Activated naive CD4-positive, alpha-beta T cell treated with anti-CD3 and anti-CD28 coated beads, Interleukin-2, amount 50 U/mL, for 72 hours (primary cell): ENCODE results near the gene DENND10. TPM values are rescaled to one million over a fixed set of nuclear protein-coding genes. Genes with fewer than 3 reads are reported as not detected.
"Not testable (repeated sequence)": the region's sequence is repeated elsewhere in the genome, so short reads cannot be mapped to it uniquely, and the experiment has no call there.

Experiments used
- ATAC-seq, 2 donors: fragments of 150-1000 bp; cut with Tn5 transposase; 2 replicates each; pipeline ENCODE4 v1.10.0; 2021; ENCODE audit warnings: mild to moderate bottlenecking in 2 of 2, moderate library complexity in 2 of 2
- DNase-seq, 2 donors: peaks; one replicate each; pipeline ENCODE4 v3.0.0; 2021 to 2022; ENCODE audit warnings: low spot score in 2 of 2
- H3K27ac Mint-ChIP-seq, 2 donors: one replicate each; pipeline ENCODE4 v1.8.0; 2022; ENCODE audit warnings: mild to moderate bottlenecking in 2 of 2, mixed read lengths in 2 of 2
- H3K36me3 Mint-ChIP-seq, 2 donors: one replicate each; pipeline ENCODE4 v1.8.0; 2022; ENCODE audit warnings: mixed read lengths in 2 of 2
- H3K9me3 Mint-ChIP-seq, 2 donors: one replicate each; pipeline ENCODE4 v1.8.0; 2022; ENCODE audit warnings: mixed read lengths in 2 of 2
- total RNA-seq, 2 donors: library from RNA; stranded (reverse); gene quantifications; one replicate each; pipeline ENCODE4 v1.2.3, GENCODE V29; 2022

DENND10 gene
- total RNA-seq, 2 donors from 2014 or later, result 10.3 to 23.0 TPM

GRCh38 chr10:119090026-119090795 lies 13.7 kb upstream of the DENND10 start:
- Mint-ChIP-seq H3K9me3 (no peaks in the 10 kb centered on the region), H3K27ac (peak overlapping the region in 1 of 2 donors; percentile 37), H3K36me3 (no peaks in the 10 kb centered on the region)
- DNase-seq, result peak; percentile 14 to 39
- ATAC-seq, result peak; percentile 77 to 89

DNA sequence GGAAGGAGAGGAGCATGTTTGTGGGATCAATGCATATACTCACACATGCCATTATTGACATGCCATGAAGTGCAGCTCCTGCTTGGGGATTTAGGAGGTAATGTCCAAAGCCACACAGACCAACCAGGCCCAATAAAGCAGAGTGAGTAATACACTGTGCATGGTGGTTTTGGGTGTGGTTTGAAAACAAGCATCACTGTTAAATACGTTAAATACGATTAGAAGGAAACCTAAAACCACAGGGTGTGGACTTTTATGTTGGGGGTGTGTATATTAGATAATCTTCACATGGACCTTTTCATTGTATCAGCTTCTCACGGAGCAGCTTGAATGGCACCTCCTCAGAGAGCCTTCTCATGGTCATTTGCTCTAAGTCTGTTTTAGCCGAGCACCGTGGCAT lies 12.9 kb upstream of the DENND10 start:
- ATAC-seq (peak; percentile 60 to 80), DNase-seq (peak in 1 of 2 donors; percentile 38)
- no peaks in the 10 kb centered on the region for H3K9me3 Mint-ChIP-seq
- no peak overlapping the region for H3K27ac Mint-ChIP-seq
- H3K36me3 Mint-ChIP-seq, result no peaks in the 10 kb centered on the region

DNA sequence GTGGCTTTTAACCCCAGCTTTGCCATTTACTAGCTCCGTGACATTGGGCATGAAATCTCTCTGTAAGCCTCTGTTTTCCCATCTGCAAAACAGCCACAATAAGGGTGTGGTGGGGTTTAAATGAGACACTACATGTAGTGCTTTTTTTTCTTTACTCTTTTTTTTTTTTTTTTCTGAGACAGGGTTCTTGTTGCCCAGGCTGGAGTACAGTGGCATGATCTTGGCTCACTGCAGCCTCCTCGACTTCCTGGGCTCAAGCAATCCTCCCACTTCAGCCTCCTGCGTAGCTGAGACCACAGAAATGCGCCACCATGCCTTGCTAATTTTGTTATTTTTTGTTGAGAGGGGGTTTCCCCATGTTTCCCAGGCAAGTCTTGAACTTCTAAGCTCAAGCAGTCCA lies 8.3 kb upstream of the DENND10 start:
- DNase-seq (peak in 1 of 2 donors; percentile 28), ATAC-seq (no peak)
- no peaks in the 10 kb centered on the region for H3K9me3 Mint-ChIP-seq
- H3K36me3 Mint-ChIP-seq, result no peaks in the 10 kb centered on the region
- peak overlapping the region in 1 of 2 donors; percentile 8 for H3K27ac Mint-ChIP-seq

DNA sequence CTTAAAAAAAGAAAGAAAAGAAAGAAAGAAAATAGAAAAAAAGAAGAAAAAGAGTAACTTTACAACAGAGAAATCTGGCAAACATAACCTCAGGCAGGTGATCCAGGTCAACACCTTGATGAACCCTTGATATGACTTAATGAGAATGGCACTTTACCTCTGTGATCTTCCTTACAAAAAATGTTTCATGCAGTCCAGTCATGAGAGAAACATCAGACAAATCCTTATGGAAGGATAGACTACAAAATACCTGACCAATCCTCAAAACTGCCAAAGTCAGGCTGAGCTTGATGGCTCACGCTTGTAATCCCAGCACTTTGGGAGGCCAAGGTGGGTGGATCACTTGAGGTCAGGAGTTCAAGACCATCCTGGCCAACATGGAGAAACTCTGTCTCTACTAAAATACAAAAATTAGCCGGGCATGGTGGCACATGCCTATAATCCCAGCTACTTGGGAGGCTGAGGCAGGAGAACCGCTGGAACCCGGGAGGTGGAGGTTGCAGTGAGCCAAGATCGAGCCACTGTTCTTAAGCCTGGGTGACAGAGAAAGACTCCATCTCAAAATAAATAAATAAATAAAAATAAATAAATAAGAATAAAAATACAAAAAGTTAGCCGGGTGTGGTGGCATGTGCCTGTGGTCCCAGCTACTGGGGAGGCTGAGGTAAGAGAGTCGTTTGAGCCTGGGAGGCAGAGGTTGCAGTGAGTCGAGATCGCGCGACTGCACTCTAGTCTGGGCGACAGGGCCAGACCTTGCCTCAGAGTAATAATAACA lies 7.1 kb upstream of the DENND10 start:
- not testable (repeated sequence) for H3K36me3 Mint-ChIP-seq, H3K9me3 Mint-ChIP-seq, DNase-seq, ATAC-seq, H3K27ac Mint-ChIP-seq

GRCh38 chr10:119098576-119098975 lies 5.3 kb upstream of the DENND10 start:
- DNase-seq (no peak), ATAC-seq (no peak)
- H3K27ac Mint-ChIP-seq, result no peak overlapping the region
- no peaks in the 10 kb centered on the region for H3K36me3 Mint-ChIP-seq
- no peaks in the 10 kb centered on the region for H3K9me3 Mint-ChIP-seq

DNA sequence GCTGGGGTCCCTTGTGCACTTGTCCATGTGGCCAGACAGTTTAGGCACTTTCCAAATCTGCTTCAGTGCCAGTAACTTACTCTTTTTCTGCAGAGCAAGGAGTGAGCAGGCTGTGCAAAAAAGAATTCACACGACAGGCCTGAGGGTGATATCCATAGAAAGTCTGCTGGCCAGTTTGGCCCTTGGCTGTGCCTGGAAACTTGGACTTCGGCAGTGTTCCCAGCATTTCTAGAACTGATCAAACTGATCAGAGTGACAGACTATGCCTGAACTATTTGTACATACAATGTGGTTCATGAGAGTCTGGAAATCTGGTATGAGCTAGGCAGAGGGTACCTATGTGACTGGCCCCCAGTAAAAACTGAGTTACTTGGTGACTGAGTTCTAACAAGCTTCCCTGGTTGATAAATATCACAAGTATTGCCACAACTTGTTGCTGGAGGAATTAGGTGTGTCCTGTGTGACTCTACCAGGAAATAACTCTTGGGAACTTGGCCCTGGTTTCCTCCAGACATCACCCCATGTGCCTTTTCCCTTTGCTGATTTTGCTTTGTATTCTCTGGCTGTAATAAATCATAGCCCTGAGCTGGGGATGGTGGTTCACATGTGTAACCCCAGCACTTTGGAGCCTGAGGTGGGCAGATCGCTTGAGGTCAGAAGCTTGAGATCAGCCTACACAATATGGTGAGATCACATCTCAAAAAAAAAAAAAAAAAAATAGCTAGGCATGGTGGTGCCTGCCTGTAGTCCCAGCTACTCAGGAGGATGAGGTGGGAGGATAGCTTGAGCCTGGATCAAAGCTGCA lies 3.3 kb upstream of the DENND10 start:
- Mint-ChIP-seq H3K27ac (no peak overlapping the region), H3K36me3 (peaks cover 0 to 5% of the 10 kb centered on the region in 2 donors), H3K9me3 (no peaks in the 10 kb centered on the region)
- ATAC-seq (no peak), DNase-seq (no peak)

DNA sequence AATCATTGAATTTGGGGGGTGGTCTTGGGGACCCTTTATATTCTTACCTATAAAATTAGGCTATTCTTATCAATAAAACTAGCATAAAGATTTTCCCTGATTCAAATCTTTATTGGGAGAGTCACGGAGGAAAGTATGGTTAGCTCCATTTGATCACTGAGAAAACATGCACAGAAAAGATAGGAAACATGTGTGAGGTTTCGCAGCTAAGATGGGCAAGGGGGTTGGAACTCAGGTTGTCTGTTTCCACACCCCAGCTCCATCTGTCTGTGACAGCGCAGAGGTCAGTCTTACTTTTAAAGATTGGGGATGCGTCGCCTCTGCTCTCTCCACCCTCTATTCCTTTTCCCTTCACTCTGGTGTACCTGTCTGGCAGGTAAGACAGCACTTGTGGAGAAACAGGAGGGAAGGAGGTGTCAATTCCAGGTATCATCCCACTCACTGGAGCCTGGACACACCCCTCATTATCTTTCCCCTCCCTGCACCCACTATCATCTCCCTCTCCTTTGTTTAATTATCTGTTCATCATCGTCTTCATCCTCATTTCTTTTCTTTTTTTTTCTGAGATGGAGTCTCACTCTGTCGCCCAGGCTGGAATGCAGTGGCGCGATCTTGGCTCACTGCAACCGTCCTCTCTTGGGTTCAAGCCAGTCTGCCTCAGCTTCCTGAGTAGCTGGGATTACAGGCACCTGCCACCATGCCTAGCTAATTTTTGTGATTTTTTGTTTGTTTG lies 2.4 kb upstream of the DENND10 start:
- ATAC-seq, result no peak
- H3K27ac Mint-ChIP-seq, result peak overlapping the region in 1 of 2 donors; percentile 62
- peaks cover 0 to 5% of the 10 kb centered on the region in 2 donors for H3K36me3 Mint-ChIP-seq
- no peaks in the 10 kb centered on the region for H3K9me3 Mint-ChIP-seq
- DNase-seq, result no peak

DNA sequence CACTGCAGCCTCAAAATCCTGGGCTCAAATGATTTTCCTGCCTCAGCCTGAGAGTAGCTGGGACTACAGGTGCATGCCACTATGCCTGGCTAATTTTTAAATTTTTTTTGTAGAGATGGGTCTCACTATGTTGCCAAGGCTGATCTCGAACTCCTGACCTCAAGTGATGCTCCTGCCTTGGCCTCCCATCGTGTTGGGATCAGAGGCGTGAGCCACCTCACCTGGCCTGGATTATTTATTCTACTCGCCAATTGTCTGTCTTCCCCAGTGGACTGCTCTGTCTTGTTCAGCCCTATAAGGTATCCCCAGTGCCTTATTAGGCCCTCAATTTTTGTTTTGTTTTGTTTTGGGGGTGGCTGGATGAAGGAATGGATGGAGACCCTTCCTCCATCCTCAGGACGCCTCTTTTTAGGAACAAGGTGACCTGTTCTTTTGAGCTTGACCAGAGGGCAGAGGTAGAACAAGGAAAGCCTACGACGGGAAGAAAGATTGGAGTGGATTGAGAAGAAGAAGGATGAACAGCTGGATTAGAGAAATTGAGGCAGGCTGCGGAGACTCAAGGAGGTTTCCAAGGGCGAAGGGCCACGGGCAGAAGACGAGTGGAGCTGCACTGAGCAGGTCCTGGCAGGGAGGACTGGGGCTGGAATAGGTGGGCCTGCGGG lies 541 bp upstream of the DENND10 start:
- ATAC-seq (no peak), DNase-seq (no peak)
- Mint-ChIP-seq H3K36me3 (peaks cover 0 to 5% of the 10 kb centered on the region in 2 donors), H3K27ac (peak overlapping the region; percentile 61 to 70), H3K9me3 (no peaks in the 10 kb centered on the region)

DNA sequence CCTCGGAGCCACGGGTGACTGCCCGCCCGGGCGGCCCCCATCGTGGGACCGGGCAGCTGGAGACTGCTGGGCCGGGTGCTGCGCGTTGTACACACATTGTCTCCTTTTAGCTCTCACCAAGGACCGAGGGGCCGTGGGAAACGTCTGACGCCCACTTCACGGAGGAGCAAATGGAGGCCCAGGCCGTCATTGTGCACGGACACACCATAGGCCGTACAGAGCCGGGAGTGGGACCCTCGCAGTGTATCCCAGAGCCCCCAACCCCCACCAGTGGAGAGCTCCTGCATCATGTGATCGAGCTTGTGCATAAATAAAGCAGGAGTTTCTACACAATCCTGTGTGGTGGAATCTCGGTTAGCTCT lies 722 bp downstream of the DENND10 start:
- ATAC-seq (peak in 1 of 2 donors; percentile 28), DNase-seq (peak in 1 of 2 donors; percentile 56)
- Mint-ChIP-seq H3K27ac (no peak overlapping the region), H3K36me3 (peaks cover 0 to 5% of the 10 kb centered on the region in 2 donors), H3K9me3 (no peaks in the 10 kb centered on the region)

GRCh38 chr10:119105155-119105554 lies 1.2 kb downstream of the DENND10 start:
- H3K36me3 Mint-ChIP-seq, result peaks cover 0 to 5% of the 10 kb centered on the region in 2 donors
- no peak for ATAC-seq
- DNase-seq, result no peak
- no peaks in the 10 kb centered on the region for H3K9me3 Mint-ChIP-seq
- H3K27ac Mint-ChIP-seq, result no peak overlapping the region

DNA sequence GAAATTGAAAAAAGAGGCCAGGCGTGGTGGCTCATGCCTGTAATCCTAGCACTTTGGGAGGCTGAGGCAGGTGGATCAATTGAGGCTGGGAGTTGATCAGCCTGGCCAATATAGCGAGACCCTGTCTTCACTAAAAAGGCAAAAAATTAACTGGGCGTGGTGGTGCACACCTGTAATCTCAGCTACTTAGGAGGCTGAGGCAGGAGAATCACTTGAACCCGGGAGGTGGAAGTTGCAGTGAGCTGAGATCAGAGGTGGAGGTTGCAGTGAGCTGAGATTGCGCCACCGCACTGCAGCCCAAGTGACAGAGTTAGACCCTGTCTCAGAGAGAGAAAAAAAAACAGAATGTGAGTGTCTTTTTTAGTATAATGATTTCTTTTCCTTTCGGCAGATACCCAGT lies 2.0 kb downstream of the DENND10 start:
- ATAC-seq, H3K27ac Mint-ChIP-seq, H3K36me3 Mint-ChIP-seq, H3K9me3 Mint-ChIP-seq, DNase-seq: not testable (repeated sequence)

GRCh38 chr10:119107106-119107505 lies 3.2 kb downstream of the DENND10 start:
- H3K36me3 Mint-ChIP-seq, ATAC-seq, H3K9me3 Mint-ChIP-seq, H3K27ac Mint-ChIP-seq, DNase-seq: not testable (repeated sequence)

- not testable (repeated sequence) for H3K9me3 Mint-ChIP-seq, H3K27ac Mint-ChIP-seq, DNase-seq, H3K36me3 Mint-ChIP-seq, ATAC-seq
These were observed 3.9 kb downstream of the DENND10 start for GRCh38 chr10:119107771-119108170.

DNA sequence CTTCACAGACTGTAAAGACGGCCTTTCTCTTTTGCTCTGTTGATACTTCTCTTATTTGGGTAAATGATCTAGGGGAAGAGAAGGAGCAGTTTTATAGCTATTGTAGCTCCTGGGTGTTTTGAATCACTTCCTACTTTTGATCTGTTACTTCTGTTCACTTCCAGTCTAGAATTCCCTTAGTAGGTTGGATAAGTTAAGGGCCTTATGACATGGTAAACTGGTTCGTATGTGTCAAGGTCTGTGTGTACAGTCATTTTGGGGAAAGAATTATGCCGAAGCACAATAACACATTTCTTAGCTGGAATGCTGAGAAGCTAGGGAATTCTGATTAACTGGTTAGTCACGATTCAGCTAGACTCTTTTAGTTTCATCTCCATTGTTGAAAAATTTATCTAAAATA lies 8.1 kb downstream of the DENND10 start:
- Mint-ChIP-seq H3K9me3 (no peaks in the 10 kb centered on the region), H3K27ac (no peak overlapping the region), H3K36me3 (peaks cover 0 to 5% of the 10 kb centered on the region in 2 donors)
- DNase-seq (no peak), ATAC-seq (no peak)

DNA sequence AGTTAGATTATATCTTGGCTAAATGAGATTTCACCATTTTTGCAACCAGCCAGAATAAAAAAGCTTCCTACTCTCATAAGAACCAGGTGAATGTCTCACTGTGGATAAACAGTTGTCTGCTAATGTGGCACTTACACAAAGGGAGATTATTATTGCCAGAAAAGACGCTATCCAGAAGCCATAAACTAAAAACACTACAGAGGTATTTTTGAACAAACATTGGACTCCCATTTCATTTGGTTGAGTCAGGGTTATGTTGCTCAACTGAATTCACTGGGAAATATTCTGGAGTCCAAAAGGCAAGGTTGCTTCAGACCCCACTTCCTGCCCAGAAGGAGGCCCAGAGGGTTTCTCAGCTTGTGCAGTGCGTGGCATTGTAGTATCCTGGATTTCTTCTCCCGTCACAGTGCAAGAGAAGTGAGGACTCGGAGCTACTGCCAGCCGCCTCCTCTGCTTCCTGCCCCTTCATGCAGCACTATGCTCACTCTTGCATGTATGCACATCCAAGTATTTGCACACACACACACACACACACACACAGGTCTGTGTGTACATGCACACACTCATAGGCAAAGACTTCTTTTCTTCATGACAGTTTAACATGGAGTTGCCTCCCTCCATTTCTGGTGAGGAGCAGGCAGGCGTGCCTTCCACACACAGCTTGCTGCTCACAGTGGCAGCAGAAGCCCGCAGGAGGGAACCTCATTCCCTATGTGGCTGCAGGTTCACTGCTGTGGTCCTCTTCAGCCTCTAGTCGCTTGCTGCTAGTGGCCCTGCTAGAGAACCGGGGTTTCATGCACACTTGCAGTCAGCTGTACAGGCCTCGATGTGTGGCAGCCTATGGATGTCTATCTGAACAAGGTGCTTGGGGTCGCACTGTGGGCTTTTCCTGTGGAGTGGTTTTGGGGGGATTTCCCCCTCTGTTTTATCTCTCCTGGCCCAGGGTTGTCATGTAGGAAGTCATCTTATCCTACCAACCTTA lies 10.1 kb downstream of the DENND10 start:
- Mint-ChIP-seq H3K9me3 (no peaks in the 10 kb centered on the region), H3K27ac (no peak overlapping the region), H3K36me3 (peaks cover 0 to 5% of the 10 kb centered on the region in 2 donors)
- ATAC-seq, result no peak
- no peak for DNase-seq
